HG03280 (cell line): ENCODE results near the gene LSM10.

Source experiments
- ATAC-seq: cut with Tn5 transposase; IDR thresholded peaks from one replicate; pipeline ENCODE4 v1.9.1; 2021; ENCODE audit warnings: mild to moderate bottlenecking, moderate library complexity; ENCODE audit not compliant: unreplicated experiment

LSM10 gene

DNA sequence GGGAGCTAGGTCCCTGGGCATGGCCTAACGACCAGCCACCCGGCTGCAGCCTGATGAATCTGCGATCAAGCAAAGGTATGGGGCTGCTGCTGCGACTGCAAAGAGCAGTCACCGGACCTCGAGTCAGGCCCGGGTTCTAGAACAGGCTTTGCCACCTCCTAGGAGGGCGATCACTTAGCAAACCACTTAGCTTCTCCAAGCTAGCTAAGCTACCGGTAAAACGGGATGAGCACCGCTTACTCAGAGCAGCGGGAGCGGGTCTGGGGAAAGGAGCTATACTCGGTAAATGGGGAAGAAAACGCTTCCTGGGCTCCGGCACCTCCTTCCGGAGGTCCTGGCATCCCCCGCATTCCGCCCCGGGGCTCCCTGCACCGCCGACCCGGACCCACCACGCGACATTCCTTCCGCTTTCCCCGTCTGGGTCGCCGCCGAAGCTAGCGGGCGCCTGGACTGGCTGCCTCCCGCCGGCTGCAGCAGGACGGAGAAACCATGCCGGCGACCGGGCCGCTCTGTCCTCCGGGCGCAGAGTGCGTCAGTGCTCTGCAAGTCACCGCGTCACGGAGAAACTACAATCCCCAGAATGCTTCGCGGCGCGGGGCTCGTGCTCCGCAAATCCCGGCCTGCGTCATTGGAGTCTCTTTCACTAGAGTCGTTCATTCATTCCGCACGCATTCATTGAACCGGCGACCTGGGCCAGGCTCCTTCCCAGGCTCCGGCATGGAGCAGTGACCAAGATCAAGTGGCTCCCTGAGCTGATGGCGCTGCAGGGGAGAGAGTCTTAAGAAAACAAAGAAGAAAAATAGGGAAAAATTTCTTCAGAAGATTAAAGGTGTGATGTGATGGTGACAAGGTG lies at the start of gene LSM10:
Gene LSM10 (minus strand): TSS at position 531 of the 853 bp plus-strand sequence. CDS start 3,779 bp downstream, outside the sequence.
- ATAC-seq = peak; percentile 57

DNA sequence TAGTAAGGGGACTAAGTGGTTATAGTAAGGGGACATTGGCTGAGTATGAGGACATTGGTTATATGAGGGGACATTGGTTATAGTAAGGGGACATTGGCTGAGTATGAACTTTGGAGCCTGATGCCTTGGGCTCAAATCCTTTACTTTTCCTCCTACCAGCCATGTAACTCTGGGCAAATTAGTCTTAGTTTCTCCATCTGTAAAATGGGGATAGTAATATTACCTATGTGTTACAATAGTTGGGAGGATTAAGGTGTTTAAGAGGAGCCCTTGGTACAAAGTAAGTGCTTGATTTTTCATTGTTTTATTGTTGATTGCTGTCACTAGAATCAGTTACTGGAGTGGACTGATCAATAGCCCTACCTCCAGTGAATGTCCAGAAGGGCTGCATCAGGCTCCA lies 49.7 kb upstream of the LSM10 start:
- no peak for ATAC-seq

DNA sequence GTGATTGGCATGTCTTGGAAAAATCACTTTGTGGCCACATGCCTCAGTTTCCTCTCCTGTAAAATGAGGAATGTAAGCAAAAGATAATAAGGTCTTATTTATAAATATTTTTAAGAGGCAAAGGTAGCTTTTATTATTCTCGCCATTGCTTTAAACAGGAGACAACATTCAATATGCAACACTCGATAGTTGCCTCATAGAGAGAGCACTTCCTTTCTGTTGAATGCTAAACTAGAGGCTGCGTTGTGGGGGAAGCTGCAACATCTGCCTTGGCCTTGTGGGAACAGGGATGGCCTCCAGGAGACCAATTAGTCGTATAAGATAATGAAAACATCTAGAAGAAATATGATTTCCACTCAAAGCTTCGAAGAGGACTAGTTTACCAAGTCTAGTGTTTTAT lies 49.0 kb upstream of the LSM10 start:
- no peak for ATAC-seq

DNA sequence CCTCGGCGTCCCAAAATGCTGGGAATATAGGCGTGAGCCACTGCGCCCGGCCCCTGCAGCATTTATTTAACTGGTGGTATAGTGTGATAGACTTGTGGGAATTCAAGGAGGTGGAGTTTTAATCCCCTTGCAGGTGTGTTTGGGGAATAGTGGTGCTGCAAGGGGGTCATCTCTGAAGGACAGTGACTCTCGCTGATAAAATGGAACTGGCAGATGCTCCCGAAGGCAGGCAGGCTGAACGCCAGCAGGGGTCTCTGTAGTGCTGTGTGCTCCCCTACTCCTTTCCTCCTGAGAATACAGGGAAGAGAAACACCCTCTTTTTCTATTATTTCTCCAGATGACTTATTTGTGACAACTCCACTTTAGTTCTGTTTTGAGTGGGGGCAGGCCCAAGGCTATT lies 48.6 kb upstream of the LSM10 start:
- no peak for ATAC-seq

DNA sequence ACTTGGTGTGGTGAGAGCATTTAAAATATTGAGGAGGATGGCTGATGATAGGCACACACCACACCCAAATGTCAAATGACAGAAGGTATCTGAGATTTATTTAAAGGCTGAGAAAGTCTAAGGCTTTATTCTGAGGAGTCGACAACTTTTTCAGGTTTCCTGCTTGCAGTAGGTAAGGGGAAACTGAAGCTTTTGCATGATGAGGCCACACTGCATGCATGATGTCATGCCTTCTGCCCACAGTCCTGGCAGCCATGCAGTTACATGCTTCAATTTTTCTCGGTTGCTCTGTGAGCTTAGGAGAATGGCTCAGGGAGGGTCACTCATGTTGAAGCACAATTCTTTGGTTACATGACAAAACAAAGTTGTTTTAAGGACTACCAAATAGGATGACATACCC lies 45.6 kb upstream of the LSM10 start:
- no peak for ATAC-seq

DNA sequence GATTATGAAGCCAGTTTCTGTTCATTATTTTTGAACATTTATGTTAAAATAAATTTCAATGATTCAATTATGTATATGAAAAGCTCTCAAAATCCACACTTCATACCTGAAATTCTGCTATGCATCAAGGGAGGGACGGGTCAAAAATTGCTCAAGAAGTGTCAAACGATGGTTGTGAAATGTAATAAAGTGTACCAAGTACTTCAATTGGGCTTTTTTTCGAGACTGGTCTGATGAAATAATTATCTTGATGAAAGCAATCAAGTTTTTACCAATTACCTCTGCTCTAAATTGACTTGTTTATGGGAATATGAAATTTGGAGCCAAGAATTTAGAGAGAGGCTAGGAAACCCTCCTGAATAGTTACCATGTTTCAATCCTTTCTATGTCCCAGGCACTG lies 44.6 kb upstream of the LSM10 start:
- no peak for ATAC-seq

DNA sequence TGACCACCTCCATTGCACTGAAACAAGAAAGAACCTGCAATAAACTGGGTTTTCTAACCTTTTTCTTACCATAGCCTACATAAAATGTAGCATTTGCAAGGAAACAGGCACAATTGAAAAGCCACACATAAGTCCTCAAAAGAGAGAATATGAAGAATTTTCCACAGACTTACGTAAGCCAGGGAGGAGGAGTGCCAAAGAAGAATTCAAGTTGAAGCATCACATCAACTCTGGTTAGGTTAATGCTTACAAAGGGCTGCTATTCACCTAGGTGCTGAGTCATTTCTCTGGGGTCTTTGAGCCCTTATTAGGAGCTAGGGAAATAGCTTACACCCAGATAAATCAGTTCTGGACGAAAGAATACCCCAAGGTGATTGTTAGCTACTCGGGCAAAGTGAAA lies 42.9 kb upstream of the LSM10 start:
- no peak for ATAC-seq

DNA sequence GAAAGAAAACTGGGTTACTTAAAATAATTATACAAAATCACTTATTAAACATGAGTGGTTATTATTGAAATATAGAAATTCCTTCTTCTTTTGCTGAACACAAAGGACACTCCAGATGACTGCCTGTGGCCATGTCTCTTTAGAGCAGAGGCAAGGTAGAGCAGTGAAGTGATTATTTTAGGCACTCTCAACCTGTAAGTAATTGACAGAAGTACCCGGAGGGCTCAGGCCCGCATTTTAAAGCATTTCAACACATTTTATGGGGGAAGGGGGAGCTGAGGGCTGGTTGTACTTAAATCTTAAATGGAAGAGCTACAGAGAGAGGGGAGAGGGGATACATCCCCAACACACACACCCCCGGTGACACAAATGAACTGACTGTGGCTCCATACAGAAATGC lies 42.3 kb upstream of the LSM10 start:
- no peak for ATAC-seq

DNA sequence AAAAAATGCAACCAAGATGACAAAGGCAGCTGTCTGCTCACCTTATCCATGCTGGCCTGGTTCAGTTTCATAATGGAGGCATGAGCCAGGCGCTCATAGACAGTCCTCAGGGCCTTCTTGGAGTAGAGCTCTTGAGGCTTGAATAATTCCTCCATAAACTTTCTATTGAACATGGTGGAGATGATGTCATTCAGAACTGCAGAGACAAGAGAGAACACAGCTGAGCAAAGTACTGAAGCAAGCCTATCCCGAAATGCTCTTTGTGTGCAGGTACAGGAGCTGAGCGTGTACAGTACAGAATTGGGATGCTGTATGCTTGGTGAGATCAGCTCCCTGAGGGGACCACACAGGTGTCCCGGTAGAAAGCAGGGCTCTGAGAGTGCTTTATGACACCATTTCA lies 41.0 kb upstream of the LSM10 start:
- no peak for ATAC-seq

DNA sequence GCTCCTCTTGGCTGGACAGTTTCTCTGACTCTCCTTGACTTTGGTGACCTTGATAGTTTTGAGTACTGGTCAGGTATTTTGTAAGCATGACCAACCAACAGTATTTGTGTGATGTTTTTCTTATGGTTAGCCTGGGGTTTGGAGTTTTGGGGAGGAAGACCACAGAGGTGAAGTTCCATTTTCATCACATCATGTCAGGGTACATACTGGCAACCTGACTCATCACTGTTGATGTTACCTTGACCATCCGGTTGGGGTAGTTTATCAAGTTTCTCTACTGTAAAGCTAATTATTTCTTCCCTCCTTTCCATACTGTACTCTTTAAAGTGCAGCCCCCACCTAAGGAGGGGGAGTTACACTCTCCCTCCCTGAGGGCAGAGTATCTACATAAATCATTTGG lies 39.1 kb upstream of the LSM10 start:
- no peak for ATAC-seq

DNA sequence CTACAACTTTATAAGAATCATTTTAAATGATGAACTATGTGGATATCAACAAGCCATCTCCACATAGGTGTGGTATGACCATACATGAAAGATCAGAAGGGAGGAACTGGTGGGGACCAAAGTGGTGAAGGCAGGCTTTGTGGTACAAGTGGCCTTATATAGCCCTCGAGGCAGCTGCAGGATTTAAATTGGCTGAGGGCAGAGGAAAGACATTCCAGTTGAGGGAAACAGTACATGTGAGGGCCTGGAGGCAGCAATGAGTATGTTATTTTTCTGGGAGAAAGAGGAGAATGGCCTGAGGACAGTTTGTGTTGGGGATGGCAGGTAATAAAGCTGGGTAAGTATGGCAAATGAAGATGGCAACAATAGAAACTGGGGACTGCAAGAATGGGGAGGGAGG lies 35.4 kb upstream of the LSM10 start:
- ATAC-seq = no peak

DNA sequence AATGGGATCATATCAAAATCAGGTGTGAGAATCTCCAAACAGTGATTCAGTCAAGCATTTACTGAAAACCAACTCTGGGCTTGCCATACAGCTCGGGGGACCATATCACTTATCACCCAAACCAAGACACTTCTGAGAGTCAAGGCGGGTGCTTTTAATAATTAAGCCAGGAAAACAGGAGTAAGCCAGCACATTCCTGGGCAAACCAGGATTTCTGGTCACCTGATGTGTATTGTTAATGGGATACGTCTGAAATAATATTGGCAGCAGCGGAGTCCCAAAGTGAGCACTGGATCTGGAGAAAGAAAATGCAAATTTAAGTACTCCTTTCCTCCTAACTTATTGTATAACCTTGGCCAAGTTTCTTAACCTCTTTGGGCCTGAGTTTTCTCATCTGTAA lies 34.9 kb upstream of the LSM10 start:
- ATAC-seq = no peak

DNA sequence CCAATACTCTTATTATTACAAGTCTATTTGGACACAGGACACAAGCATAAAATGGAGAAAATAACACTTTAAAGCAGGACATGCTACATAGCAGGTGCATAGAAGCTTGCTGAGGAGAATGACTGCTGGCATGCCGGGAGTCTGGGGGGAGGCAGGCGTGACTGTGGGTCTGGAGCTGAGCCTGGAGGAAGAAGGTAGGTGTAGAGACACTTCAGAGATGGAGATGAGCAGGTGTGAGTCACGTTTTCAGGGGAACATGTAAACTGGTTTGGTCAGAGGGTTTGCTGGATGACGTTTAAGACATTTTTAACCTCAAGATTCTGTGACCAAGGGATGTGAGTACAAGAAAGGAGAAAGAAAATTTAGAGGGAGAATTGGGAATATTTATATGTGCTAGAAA lies 28.1 kb upstream of the LSM10 start:
- no peak for ATAC-seq

DNA sequence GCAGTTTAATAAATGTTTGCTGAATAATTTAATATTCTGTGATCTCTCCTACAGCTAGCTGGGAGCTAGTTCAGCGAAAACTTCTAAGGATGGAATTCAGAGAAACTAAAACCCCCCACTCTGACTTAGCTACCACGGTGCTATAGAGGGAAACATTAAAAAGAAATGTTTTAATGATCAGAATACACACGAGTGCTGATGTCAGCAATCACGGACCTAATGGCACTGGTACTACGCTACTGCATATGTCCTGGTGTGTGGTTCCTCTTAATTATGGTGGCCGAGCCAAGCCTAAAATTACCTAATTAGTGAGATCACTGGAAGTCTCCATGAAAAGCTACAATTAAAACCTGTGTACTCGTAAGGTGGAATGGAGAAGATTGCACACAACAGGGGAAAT lies 23.9 kb upstream of the LSM10 start:
- no peak for ATAC-seq

DNA sequence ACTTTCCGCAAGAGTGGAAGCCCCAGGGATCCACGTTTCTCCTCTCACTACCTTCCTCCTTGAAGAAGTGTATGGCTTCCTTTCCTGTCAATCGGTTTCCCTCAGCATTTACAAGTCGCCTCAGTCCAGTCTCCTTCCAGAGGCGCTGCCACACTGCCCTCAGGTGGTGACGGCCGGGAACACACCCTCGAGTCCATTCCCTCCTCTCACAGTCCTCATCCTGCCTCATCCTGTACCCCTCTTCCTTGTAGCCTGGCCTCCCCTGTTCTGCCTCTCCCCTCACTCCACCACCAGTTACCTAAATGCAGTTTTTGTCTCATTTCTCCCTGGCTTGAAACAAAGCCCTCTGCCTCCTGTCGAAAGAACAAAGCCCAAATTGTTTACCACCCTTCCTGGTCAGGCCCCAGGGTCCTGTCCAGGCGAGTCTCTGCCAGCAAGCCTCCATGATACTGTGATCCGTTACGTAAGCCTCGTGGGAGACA lies 23.2 kb upstream of the LSM10 start:
- no peak for ATAC-seq

DNA sequence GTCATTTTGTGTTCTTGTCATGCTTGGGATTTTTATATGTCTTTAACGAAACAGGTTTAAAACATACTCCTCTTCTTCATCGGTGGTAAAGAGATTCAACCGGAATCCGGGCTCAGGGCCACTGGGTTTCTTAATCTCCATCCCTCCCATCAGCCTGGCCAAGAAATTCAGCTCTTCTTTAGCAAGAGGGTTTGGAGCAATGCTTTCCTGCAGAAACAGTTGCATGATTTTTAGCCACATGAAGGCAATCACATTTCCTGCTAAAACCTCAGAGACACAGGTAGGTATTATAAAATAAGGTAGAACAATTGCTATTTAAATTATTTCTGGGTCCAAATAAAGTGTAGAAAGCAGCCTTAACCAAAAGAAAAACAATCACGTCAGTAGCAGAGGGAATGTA lies 22.7 kb upstream of the LSM10 start:
- no peak for ATAC-seq

DNA sequence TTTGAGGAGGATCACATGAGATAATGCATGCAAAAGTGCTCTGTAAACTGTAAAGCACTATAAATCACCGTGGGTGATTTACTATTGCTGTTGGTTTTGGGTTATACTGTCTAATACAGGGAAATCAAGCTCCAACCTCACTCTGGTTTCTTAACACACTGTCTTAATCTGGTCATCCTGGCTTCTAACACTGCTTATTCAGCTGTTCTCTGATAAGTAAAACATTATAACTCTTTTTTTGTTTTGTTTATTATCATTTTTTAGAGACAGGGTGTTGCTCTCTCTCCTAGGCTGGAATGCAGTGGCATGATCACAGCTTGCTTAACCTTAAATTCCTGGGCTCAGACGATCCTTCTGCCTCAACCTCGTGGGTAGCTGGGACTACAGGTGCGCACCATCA lies 21.9 kb upstream of the LSM10 start:
- ATAC-seq = no peak

DNA sequence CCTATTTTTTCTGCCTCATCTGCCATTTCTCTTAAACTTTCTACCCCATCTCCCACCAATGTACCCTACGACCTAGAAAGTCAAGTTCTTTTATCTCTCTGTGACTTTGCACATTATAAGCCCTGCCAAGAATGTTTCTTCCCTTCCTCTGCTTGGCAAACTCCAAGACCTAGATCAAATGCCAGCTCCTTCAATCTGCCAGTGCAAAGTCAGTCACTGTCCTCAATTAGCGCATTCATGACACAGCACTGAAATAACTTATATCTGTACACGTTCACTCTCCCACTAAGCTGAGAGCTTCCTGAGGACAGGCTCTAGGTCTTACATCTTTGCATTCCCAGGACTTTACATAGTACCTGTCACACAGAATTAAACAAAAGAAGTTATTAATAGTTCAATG lies 21.4 kb upstream of the LSM10 start:
- no peak for ATAC-seq

DNA sequence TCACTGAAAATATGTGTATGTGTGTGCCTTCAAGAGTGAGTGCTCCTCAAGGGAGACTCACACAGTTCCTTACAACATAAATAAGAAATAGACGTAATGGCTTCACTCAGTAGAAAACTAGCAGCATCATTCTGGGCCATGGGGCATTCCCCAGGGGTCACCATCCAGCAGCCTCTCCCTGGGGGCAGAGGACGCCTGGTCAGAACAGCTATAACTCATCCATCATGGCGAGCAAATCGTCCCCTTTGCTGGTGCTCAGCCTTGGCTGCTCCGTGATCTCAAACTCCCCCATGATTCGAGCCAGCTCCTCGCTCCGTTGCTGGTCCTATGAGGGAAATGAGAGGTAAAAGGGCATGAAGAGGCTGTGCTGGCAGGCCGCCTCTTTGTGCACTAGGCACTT lies 20.2 kb upstream of the LSM10 start:
- ATAC-seq = no peak

DNA sequence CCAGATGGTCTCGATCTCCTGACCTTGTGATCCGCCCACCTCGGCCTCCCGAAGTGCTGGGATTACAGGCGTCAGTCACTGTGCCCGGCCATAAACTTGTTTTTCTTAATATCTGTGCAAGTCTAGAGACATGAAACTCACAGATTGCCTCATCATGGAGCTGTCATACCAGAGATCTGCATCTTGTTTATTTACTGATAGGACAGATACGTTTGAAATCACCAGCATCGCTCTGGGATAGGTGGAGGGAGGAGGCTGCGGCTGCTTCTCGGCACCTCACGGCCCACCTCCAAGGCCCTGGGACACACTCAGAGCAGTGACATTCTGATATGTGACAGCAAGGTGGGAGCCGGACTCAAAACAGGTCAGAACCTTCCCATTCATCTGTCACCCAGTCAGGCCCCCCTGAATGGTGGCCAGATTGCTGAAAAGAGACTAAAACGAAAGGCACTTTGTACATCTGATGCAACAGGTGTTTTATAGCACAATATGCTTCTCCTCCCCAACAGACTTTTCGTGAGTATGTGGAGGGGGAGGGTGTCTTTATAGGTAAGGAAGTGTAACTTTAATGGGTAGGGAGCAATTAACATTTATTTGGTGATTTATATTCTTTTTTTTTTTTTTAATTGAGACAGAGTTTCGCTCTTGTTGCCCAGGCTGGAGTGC lies 18.1 kb upstream of the LSM10 start:
- no peak for ATAC-seq

DNA sequence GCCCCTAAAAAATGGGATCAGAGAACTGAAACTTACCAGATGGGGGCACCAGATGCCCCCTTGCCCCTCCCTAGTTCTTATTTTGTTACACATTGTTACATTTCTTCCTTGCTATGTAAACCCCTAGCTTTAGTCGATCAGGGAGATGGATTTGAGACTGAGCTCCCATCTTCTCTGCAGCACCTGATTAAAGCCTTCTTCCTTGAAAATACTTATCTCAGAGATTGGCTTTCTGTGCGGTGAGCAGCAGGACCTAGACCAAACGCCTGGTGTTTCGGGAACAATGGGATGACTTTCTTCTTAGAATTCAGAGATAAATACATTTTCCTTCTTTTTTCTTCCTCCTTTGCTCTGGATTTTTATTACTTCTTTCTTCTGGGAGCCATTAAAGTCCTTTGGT lies 16.7 kb upstream of the LSM10 start:
- no peak for ATAC-seq
